Rectal smooth muscle tissue (tissue), 1 donor: ENCODE data around the gene YBX2.

Experiments
- H3K27ac ChIP-seq: one replicate; pipeline ENCODE4 v1.7.0; 2013; ENCODE audit warnings: low read depth, low read length, inconsistent platforms
- H3K27me3 ChIP-seq: one replicate; pipeline ENCODE4 v1.7.0; 2013; ENCODE audit warnings: low read length; ENCODE audit not compliant: control insufficient read depth, insufficient read depth
- H3K36me3 ChIP-seq: one replicate; pipeline ENCODE4 v1.7.0; 2013; ENCODE audit warnings: low read length; ENCODE audit not compliant: control insufficient read depth, insufficient read depth
- H3K4me1 ChIP-seq: one replicate; pipeline ENCODE4 v1.7.0; 2013; ENCODE audit warnings: low read length; ENCODE audit not compliant: control insufficient read depth, insufficient read depth
- H3K4me3 ChIP-seq: one replicate; pipeline ENCODE4 v1.7.0; 2013; ENCODE audit warnings: low read length
- H3K9ac ChIP-seq: one replicate; pipeline ENCODE4 v1.7.0; 2013; ENCODE audit warnings: low read length

YBX2 gene

DNA sequence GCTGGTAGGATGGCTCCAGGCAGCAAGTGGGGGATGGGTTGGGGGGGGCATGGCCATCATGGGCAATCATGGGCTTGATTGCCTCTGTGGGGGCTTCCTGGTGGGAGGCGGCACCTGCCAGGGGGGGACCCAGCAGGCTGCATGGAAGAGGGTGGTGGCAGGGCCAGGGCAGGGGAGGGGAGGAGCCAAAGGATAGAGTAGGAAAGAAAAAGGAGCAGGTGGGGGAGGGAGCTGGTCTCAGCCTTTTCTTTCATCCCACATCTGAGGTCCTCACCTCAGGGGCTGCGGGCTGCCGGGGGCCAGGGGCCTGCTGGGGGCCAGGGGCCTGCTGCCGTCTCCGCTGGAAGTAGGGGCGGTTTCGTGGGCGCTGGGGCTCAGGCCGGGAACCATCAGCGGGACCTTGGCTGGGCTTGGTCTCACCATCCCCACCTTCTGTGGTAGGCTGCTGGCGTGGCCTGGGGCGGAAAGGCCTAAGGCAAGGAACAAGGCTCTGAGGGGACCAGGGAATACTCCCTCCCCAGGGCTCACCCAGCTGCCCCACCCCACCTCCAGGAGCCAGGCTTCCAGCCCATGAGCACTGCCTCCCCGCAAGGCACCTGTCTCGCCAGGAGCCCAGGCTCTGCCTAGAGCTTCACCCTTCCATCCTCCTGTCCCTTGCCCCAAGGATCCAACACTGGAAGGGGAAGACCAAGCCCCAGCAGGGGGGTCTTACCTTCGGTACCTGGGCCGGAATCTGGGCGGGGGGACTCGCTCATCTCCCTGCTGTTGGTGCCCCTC is 5.0 kb downstream of the YBX2 start:
- Histone ChIP-seq H3K9ac (no peak overlapping the region), H3K4me1 (peaks cover 20% of the 10 kb centered on the region), H3K27me3 (peaks cover 6% of the 10 kb centered on the region)

DNA sequence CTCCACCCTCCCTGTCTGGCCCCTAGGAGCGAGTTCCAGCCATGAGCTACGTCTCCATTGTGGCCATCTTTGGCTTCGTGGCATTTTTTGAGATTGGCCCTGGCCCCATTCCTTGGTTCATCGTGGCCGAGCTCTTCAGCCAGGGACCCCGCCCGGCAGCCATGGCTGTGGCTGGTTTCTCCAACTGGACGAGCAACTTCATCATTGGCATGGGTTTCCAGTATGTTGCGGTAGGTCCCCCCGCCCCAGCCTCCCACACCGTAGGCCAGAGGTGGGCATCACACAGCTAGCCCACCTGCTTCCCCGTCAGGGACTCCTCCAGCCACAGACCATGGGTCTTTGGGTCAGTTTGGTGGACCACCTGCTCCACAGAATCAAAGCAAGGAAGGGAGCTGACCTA is 8.8 kb downstream of the YBX2 start:
- Histone ChIP-seq H3K27me3 (no peaks in the 10 kb centered on the region), H3K27ac (no peak overlapping the region), H3K9ac (no peak overlapping the region)

More for the DNA sequence above, 5.0 kb downstream of the YBX2 start:
- no peak overlapping the region for H3K4me3 ChIP-seq
- H3K36me3 ChIP-seq, result peaks cover 6% of the 10 kb centered on the region
- H3K27ac ChIP-seq, result no peak overlapping the region

DNA sequence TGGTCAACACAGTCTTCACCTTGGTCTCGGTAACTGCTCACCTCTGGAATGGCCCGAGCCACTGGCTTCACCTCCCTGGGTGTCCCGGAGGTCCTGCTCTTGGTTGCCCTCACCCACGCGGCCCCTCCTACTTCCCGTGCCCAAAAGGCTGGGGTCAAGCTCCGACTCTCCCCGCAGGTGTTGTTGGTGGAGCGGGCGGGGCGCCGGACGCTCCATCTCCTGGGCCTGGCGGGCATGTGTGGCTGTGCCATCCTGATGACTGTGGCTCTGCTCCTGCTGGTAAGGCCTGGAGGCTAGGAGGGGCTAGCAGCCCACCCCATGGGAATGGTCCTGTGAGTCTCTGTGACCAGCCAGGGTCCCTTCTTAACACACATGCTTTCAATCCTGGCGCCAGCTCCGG is 9.5 kb downstream of the YBX2 start:
- peaks cover 15% of the 10 kb centered on the region for H3K4me1 ChIP-seq
- H3K36me3 ChIP-seq, result peaks cover 8% of the 10 kb centered on the region
- no peak overlapping the region for H3K4me3 ChIP-seq
- H3K27ac ChIP-seq, result no peak overlapping the region
- no peaks in the 10 kb centered on the region for H3K27me3 ChIP-seq
- no peak overlapping the region for H3K9ac ChIP-seq

More for the DNA sequence above, 8.8 kb downstream of the YBX2 start:
- Histone ChIP-seq H3K36me3 (peaks cover 8% of the 10 kb centered on the region), H3K4me1 (peaks cover 14% of the 10 kb centered on the region), H3K4me3 (no peak overlapping the region)

DNA sequence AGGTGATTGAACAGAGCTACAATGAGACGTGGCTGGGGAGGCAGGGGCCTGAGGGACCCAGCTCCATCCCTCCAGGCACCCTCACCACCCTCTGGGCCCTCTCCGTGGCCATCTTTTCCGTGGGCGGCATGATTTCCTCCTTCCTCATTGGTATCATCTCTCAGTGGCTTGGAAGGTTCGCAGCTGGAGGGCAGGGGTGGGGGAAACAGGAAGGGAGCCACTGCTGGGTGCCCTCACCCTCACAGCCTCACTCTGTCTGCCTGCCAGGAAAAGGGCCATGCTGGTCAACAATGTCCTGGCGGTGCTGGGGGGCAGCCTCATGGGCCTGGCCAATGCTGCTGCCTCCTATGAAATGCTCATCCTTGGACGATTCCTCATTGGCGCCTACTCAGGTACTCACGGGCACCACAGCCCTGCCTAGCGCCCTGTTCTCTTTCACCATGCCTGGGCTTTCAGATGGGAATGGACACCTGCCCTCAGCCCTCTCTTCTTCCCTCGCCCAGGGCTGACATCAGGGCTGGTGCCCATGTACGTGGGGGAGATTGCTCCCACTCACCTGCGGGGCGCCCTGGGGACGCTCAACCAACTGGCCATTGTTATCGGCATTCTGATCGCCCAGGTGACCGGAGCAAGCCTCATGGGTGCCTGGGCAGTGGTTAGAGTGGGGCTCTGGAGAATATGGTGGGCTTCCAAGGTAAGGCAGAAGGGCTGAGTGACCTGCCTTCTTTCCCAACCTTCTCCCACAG is 10.8 kb downstream of the YBX2 start:
- H3K4me3 ChIP-seq, result peak overlapping the region; percentile 57
- H3K4me1 ChIP-seq, result peaks cover 15% of the 10 kb centered on the region
- no peak overlapping the region for H3K9ac ChIP-seq
- H3K36me3 ChIP-seq, result peaks cover 8% of the 10 kb centered on the region
- H3K27me3 ChIP-seq, result no peaks in the 10 kb centered on the region
- H3K27ac ChIP-seq, result peak overlapping the region; percentile 94

DNA sequence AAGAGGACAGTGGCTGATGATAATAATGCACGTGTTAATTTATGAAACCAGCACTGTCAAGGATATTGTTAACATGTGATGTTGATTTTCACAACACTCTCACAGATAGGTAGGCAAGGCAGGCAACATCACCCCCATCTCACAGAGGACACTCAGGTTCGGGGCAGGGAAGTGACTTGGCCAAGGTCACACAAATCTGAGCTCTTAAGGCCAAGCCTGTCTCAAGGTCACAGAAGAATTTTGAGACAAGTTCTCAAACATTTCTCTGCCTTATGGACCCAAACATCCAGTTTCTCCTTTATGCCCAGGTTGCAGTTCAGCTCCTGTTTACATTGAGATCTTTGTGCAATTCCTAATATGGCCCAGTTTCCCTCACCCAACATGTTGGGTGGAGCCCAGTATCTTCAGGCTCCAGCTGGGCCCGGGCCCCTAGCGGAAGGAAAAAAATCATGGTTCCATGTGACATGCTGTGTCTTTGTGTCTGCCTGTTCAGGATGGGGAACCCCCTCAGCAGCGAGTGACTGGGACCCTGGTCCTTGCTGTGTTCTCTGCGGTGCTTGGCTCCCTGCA is 11.6 kb downstream of the YBX2 start:
- Histone ChIP-seq H3K27ac (peak overlapping the region; percentile 94), H3K36me3 (peaks cover 8% of the 10 kb centered on the region), H3K4me3 (peak overlapping the region; percentile 57), H3K27me3 (no peaks in the 10 kb centered on the region), H3K4me1 (peaks cover 15% of the 10 kb centered on the region), H3K9ac (peak overlapping the region; percentile 46)

DNA sequence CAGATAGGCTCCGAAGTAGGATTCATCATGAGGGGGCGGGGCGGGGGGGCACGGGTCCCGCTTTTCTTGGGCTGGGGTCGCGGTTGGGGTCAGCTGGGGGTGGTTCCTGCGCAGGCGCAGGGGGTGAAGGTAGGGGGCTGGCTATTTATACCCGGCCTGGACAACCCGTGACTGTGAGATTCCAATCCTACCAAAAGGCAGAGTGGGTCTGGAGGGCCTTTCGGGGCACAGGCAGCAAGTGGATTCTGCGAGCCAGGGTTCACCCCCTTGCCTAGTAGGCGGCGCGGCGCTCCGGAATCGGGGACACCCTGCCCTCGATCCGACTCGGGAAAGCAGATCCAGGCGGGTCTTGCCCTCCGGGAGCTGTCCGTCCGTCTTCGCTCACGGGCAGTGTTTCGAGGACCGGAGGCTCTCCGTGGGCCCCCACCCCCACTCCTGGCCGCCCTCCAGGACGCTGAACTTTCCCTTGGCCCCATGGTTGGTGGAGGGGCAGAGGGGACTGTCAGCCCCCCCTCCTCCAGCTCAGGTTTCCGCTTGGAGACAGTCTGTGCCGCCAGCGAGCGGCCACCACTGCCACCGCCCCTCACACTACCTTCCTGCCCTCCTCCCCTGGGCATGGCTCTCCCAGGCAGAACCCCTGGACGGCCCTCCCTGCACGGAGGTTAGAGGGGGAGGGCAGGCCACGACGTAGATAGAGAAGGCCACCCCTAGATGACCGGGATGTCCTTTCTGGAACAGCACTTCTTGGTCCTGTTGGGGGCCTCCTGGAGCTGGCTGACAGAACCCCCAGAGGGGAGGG is 12.3 kb downstream of the YBX2 start:
- Histone ChIP-seq H3K36me3 (peaks cover 6% of the 10 kb centered on the region), H3K9ac (peak overlapping the region; percentile 46), H3K4me3 (peak overlapping the region; percentile 57), H3K27ac (peak overlapping the region; percentile 94), H3K4me1 (peaks cover 15% of the 10 kb centered on the region), H3K27me3 (no peaks in the 10 kb centered on the region)

DNA sequence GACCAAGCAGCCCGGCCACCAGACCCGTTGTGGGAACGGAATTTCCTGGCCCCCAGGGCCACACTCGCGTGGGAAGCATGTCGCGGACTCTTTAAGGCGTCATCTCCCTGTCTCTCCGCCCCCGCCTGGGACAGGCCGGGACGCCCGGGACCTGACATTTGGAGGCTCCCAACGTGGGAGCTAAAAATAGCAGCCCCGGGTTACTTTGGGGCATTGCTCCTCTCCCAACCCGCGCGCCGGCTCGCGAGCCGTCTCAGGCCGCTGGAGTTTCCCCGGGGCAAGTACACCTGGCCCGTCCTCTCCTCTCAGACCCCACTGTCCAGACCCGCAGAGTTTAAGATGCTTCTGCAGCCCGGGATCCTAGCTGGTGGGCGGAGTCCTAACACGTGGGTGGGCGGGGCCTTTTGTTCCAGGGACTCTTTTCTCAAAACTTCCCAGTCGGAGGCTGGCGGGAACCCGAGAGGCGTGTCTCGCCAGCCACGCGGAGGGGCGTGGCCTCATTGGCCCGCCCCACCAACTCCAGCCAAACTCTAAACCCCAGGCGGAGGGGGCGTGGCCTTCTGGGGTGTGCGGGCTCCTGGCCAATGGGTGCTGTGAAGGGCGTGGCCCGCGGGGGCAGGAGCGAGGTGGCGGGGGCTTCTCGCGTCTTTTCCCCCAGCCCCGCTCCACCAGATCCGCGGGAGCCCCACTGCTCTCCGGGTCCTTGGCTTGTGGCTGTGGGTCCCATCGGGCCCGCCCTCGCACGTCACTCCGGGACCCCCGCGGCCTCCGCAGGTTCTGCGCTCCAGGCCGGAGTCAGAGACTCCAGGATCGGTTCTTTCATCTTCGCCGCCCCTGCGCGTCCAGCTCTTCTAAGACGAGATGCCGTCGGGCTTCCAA is 13.1 kb downstream of the YBX2 start, which contains the start of gene SLC2A4:
Gene SLC2A4, plus strand, starts transcription at position 645 of the 879 bp plus-strand sequence. Its CDS starts 217 bp downstream, at position 862.
- H3K4me3 ChIP-seq, result peak within 1 kb of the TSS; percentile 69
- peak within 1 kb of the TSS; percentile 46 for H3K9ac ChIP-seq
- peak within 1 kb of the TSS; percentile 94 for H3K27ac ChIP-seq
- H3K4me1 ChIP-seq, result peaks cover 15% of the 10 kb centered on the region
- peaks cover 6% of the 10 kb centered on the region for H3K36me3 ChIP-seq
- H3K27me3 ChIP-seq, result no peaks in the 10 kb centered on the region

DNA sequence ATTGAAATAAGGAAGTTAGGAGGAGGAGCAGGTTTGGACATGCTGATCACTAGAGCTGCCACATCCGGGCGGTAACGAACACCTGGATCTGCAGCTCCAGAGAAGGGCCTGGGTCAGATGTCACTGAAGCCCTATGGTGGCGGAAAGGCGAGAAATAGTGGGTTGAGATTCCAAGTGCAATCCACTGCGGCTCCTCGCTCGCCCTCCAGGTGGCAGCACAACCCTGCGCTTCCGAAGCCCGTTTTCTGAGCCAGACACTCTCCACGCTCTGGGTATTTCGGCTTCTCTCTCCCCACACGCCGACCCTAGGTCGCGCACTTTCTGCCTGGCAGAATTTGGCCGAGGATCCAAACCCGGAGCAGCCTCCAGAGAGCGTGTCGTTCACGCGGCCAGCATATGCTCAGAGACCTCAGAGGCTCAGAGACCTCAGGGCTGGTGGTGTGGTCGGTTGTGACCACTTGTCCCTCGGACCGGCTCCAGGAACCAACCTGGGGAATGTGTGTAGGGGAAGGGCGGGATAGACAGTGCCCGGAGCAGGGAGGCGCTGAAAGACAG is 13.8 kb downstream of the YBX2 start:
- Histone ChIP-seq H3K4me3 (peak overlapping the region; percentile 69), H3K4me1 (peaks cover 15% of the 10 kb centered on the region), H3K36me3 (peaks cover 6% of the 10 kb centered on the region), H3K27me3 (no peaks in the 10 kb centered on the region), H3K9ac (peak overlapping the region; percentile 6), H3K27ac (peak overlapping the region; percentile 81)

DNA sequence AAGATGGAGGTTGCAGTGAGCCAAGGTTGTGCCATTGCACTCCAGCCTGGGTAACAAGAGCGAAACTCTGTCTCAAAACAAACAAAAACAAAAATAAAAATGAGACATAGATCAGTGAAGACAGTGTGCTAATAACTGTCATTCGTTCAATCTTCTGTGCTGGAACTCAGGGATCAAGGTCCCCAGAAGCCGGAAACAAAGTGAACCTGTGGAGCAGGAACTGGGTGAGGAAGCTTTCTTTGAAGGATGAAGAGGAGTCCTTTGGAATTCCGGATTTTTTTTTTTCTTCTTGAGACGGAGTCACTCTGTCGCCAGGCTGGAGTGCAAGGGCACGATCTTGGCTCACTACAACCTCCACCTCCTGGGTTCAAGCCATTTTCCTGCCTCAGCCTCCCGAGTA is 15.0 kb downstream of the YBX2 start:
- Histone ChIP-seq H3K27ac (no peak overlapping the region), H3K4me1 (peaks cover 15% of the 10 kb centered on the region), H3K9ac (no peak overlapping the region), H3K4me3 (no peak overlapping the region), H3K36me3 (peaks cover 2% of the 10 kb centered on the region), H3K27me3 (no peaks in the 10 kb centered on the region)

DNA sequence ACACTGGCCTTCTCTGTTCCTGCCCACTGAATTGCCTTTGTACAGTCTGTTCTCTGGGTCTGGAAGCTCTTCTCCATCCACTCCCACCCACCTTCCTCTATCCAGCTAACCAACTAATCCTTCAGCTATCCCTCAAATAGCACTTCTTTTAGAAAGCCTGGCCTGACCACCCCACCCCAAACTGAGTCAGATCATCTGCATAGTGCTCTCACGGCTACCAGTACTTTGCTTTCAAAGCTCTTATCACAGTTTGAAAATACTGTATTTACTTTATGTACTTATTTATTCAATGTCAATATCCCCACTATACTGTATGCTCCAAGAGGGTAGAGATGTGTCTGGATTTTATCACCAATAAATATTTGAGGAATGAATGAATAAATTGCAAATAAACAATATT is 27.7 kb downstream of the YBX2 start:
- Histone ChIP-seq H3K27me3 (peaks cover 9% of the 10 kb centered on the region), H3K27ac (no peak overlapping the region), H3K36me3 (no peaks in the 10 kb centered on the region), H3K9ac (no peak overlapping the region), H3K4me3 (no peak overlapping the region), H3K4me1 (no peaks in the 10 kb centered on the region)

DNA sequence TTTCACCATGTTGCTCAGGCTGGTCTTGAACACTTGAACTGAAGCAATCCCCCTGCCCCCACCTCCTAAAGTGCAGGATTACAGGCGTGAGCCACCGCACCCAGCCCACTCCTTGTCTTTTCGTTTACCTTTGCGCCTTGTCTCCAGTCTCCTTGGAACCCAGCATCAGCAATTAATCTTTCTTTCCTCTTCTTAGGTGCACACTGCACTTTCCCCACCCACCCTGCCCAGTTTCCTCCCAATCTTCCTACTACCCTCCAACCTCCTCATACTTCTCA is 30.7 kb downstream of the YBX2 start:
- H3K9ac ChIP-seq, result no peak overlapping the region

More for the DNA sequence above, 30.7 kb downstream of the YBX2 start:
- no peak overlapping the region for H3K27ac ChIP-seq
- H3K4me1 ChIP-seq, result no peaks in the 10 kb centered on the region
- H3K27me3 ChIP-seq, result peaks cover 12% of the 10 kb centered on the region
- peaks cover 2% of the 10 kb centered on the region for H3K36me3 ChIP-seq
- peak overlapping the region; percentile 55 for H3K4me3 ChIP-seq
